ENCODE data around the gene PRF1. TPM values are rescaled to one million over a fixed set of nuclear protein-coding genes. Genes with fewer than 3 reads are reported as not detected.

The PRF1 gene
- total RNA-seq, 1 experiment from 2014 or later: 6.4 TPM

DNA sequence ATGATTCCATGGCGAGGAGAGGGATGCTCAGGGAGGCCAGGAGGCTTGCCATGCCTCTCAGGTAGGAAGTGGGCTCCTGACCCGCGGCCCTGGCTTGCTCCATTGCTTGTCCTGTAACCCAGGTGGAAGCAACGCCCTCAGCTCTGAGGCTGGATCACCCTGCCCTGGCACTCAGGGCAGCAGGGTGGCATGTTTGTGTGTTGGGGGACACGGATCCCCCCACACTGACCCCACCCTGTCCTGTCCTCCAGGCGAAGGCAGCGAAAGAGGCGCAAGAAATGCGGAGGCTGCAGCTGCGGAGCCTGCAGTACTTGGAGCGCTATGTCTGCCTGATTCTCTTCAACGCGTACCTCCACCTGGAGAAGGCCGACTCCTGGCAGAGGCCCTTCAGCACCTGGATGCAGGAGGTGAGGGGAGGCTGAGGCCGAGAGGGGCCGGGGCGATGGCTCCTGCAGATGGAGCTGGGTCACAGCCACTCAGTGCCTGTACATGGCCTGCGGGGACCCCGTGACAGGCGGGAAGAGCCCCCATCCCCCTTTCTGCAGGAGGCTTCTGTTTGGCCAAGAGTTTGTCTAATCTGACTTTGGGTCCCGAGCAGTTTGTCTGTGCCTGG is 38.3 kb downstream of the PRF1 start:
- no peaks in the 10 kb centered on the region for H4K20me1 ChIP-seq (ENCODE audit: insufficient read depth)
- no peak overlapping the region for H3K9ac ChIP-seq (ENCODE audit: low read length)
- POLR2A ChIA-PET: no interaction called here
- CTCF ChIA-PET: no interaction called here
- no peaks in the 10 kb centered on the region for H3K9me3 ChIP-seq (ENCODE audit: control insufficient read depth in 1 of 2, insufficient read depth in 1 of 2, low read depth in 1 of 2, low read length in 2 of 2)
- intact Hi-C loops (cut with micrococcal nuclease): no loop called here
- DNase-seq (ENCODE audit: low read depth, low spot score) (no peak), ATAC-seq (no peak)
- RAD21 ChIA-PET (ENCODE audit: low non-redundant PET in 1 of 2, low total read pairs in 2 of 2, uncharacterized antibody in 2 of 2, unreplicated experiment in 2 of 2): no interaction called here
- H3K27me3 ChIP-seq (ENCODE audit: insufficient read depth, low read length): no peaks in the 10 kb centered on the region
- peaks cover 6 to 67% of the 10 kb centered on the region in 2 experiments for H3K4me1 ChIP-seq (ENCODE audit: control insufficient read depth in 1 of 2, insufficient read depth in 2 of 2, low read length in 2 of 2)
- peaks cover 0 to 8% of the 10 kb centered on the region in 2 experiments; a peak in 1 of 4 replicates for H3K36me3 ChIP-seq (ENCODE audit: control insufficient read depth in 1 of 2, insufficient read depth in 2 of 2, low read length in 2 of 2)
- no peaks in the 10 kb centered on the region for H3K9me2 ChIP-seq (ENCODE audit: insufficient read depth)
- BruUV-seq (replicated peaks): no TSS peak
- H2AFZ ChIP-seq (ENCODE audit: low read depth, low read length, poor library complexity, severe bottlenecking): no peak overlapping the region
- H3K4me3 ChIP-seq (replicated peaks in 1 of 2; ENCODE audit: low read depth in 1 of 2, low read length in 2 of 2): no peak overlapping the region
- H3K27ac ChIP-seq (ENCODE audit: low read depth, low read length): no peak overlapping the region; the same call in 1 of the 2 replicates
- no peak overlapping the region for H3K4me2 ChIP-seq (ENCODE audit: low read length)
- TF ChIP-seq POLR2AphosphoS5 (IDR thresholded peaks at IDR 0.05; ENCODE audit: low read depth, low read length) (no peak), ZFX (IDR thresholded peaks at IDR 0.05) (no peak), SIN3A (IDR thresholded peaks at IDR 0.05; ENCODE audit: low read depth) (no peak), RAD21 (IDR thresholded peaks at IDR 0.05; ENCODE audit: low read depth) (no peak), YY1 (IDR thresholded peaks at IDR 0.05; ENCODE audit: extremely low read depth, insufficient replicate concordance, low read depth, low read length) (no peak)
- H3K79me2 ChIP-seq (ENCODE audit: insufficient read depth, low read length): peaks cover 11% of the 10 kb centered on the region; the same call in 1 of the 2 replicates

DNA sequence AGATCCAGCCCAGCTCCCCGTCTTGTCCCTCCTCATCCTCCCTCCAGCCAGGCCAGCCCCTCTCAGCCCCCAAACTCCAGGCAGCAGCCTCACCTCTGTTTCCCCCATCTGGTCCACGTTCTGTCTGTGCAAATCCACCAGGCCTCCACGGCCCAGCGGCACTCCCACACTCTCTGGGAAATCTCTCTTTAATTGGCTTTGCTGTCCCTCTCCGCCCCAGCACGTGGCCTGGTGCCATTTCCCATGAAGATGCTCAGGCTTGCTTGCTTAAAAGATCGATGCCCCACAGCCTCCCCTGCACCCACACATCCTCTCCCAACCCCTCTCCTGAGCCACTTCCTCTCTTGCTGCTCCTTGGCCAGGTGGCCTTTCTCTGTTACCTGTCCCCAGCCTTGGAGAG is 39.3 kb downstream of the PRF1 start:
- ChIA-PET CTCF (no interaction called here), POLR2A (no interaction called here), RAD21 (ENCODE audit: low non-redundant PET in 1 of 2, low total read pairs in 2 of 2, uncharacterized antibody in 2 of 2, unreplicated experiment in 2 of 2) (no interaction called here)
- Histone ChIP-seq H2AFZ (ENCODE audit: low read depth, low read length, poor library complexity, severe bottlenecking) (no peak overlapping the region), H3K36me3 (ENCODE audit: control insufficient read depth in 1 of 2, insufficient read depth in 2 of 2, low read length in 2 of 2) (peaks cover 0 to 4% of the 10 kb centered on the region in 2 experiments; a peak in 1 of 4 replicates), H3K4me1 (ENCODE audit: control insufficient read depth in 1 of 2, insufficient read depth in 2 of 2, low read length in 2 of 2) (peaks cover 14 to 69% of the 10 kb centered on the region in 2 experiments), H3K27ac (ENCODE audit: low read depth, low read length) (no peak overlapping the region), H3K27me3 (ENCODE audit: insufficient read depth, low read length) (no peaks in the 10 kb centered on the region), H3K79me2 (ENCODE audit: insufficient read depth, low read length) (peaks cover 11% of the 10 kb centered on the region; the same call in 1 of the 2 replicates), H3K4me3 (replicated peaks in 1 of 2; ENCODE audit: low read depth in 1 of 2, low read length in 2 of 2) (no peak overlapping the region), H3K9me2 (ENCODE audit: insufficient read depth) (no peaks in the 10 kb centered on the region), H4K20me1 (ENCODE audit: insufficient read depth) (no peaks in the 10 kb centered on the region), H3K9me3 (ENCODE audit: control insufficient read depth in 1 of 2, insufficient read depth in 1 of 2, low read depth in 1 of 2, low read length in 2 of 2) (no peaks in the 10 kb centered on the region), H3K4me2 (ENCODE audit: low read length) (no peak overlapping the region), H3K9ac (ENCODE audit: low read length) (no peak overlapping the region)
- DNase-seq (ENCODE audit: low read depth, low spot score) (no peak), ATAC-seq (no peak)
- no TSS peak for BruUV-seq (replicated peaks)
- intact Hi-C loops (cut with micrococcal nuclease): no loop called here
- TF ChIP-seq ELF1 (IDR thresholded peaks at IDR 0.05; ENCODE audit: borderline replicate concordance, low read depth) (no peak), CEBPB (IDR thresholded peaks at IDR 0.05; ENCODE audit: low read depth) (no peak), CBX3 (IDR thresholded peaks at IDR 0.05; ENCODE audit: low read depth) (no peak), YY1 (IDR thresholded peaks at IDR 0.05; ENCODE audit: extremely low read depth, insufficient replicate concordance, low read depth, low read length) (no peak), SP1 (IDR thresholded peaks at IDR 0.05; ENCODE audit: low read depth) (no peak), EZH2phosphoT487 (IDR thresholded peaks at IDR 0.05; ENCODE audit: borderline replicate concordance) (no peak)
